ENCODE measurements around the gene OAS1.
"Not testable (repeated sequence)": the region's sequence is repeated elsewhere in the genome, so short reads cannot be mapped to it uniquely, and the experiment has no call there.

Gene OAS1

DNA sequence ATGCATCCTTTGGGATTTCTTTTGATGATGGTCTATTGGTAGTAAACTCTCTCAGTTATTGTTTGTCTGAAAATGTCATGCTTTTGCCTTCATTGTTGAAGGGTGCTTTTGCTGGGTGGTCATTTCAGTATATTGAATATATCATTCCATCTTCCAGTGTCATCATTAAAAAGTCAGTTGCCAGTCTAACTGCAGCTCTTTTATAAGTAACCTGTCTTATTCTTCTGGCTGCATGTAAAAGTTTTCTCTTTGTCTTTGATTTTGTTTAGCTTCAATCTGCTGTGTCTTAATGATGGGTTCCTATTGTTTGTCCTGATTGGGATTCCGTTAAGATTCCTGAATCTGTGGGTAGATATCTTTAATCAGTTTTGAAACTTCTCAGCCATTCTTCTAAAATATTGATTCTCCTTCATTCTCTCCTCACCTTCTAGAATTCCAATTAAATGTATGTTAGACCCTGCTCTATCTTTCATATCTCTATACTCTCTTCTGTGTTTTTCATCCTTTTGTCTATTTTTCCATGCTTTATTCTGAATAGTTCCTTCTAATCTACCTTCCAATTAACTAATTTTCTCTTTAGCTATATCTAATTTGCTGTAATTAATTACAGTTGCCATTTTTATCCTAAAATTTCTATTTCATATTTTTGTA, 6.4 kb downstream of the OAS1 start:
- TF ChIP-seq, protein P1, sequence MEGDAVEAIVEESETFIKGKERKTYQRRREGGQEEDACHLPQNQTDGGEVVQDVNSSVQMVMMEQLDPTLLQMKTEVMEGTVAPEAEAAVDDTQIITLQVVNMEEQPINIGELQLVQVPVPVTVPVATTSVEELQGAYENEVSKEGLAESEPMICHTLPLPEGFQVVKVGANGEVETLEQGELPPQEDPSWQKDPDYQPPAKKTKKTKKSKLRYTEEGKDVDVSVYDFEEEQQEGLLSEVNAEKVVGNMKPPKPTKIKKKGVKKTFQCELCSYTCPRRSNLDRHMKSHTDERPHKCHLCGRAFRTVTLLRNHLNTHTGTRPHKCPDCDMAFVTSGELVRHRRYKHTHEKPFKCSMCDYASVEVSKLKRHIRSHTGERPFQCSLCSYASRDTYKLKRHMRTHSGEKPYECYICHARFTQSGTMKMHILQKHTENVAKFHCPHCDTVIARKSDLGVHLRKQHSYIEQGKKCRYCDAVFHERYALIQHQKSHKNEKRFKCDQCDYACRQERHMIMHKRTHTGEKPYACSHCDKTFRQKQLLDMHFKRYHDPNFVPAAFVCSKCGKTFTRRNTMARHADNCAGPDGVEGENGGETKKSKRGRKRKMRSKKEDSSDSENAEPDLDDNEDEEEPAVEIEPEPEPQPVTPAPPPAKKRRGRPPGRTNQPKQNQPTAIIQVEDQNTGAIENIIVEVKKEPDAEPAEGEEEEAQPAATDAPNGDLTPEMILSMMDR (IDR thresholded peaks at IDR 0.05; ENCODE audit: low read depth, low read length) = no peak
- DNase-seq (ENCODE audit: extremely low read depth, low read depth) = no peak

- DNase-seq (ENCODE audit: extremely low read depth, low read depth) = not testable (repeated sequence)
These were observed 7.1 kb downstream of the OAS1 start for GRCh38 chr12:112913888-112914287.

DNA sequence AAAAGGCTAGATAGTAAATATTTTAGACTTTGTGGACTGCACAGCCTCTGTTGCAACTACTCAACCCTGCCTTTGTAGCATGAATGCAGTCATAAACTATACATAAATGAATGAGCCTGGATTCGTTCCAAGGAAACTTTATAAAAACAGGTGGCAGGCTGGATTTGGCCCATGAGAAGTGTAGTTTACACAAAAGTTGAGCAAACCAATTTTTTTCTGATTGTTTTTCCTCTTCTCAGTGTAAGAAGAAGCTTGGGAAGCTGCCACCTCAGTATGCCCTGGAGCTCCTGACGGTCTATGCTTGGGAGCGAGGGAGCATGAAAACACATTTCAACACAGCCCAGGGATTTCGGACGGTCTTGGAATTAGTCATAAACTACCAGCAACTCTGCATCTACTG, 9.5 kb downstream of the OAS1 start:
- TF ChIP-seq, protein P1 (IDR thresholded peaks at IDR 0.05; ENCODE audit: low read depth, low read length) = no peak
- no peak for DNase-seq (ENCODE audit: extremely low read depth, low read depth)

- no peak for DNase-seq (ENCODE audit: extremely low read depth, low read depth)
- TF ChIP-seq, protein P1 (IDR thresholded peaks at IDR 0.05; ENCODE audit: low read depth, low read length) = no peak
These were observed 12.4 kb downstream of the OAS1 start for GRCh38 chr12:112919121-112919520.

DNA sequence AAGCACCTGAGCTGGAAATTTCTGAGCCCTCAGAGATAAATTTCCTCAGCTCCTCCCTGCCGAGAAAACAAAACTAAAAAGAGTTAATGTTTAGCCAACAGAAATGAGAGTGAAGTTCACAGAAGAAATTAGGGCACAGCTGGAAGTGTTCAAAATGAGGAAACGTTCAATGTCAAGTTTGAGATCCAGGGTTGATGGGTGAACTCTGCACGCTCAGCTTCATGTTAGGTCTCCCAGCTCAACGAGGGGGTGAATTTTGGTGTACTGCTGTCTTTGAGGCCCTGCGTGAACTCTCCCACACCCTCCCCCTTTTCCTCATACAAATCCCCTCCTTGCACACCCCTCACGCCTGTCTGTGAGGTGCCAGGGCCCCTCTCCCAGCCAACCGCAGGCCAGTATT, 18.2 kb downstream of the OAS1 start:
- TF ChIP-seq, protein P1 (IDR thresholded peaks at IDR 0.05; ENCODE audit: low read depth, low read length) = no peak
- DNase-seq (ENCODE audit: extremely low read depth, low read depth) = no peak

- not testable (repeated sequence) for DNase-seq (ENCODE audit: extremely low read depth, low read depth)
These were observed 19.8 kb downstream of the OAS1 start for GRCh38 chr12:112926416-112927033.

DNA sequence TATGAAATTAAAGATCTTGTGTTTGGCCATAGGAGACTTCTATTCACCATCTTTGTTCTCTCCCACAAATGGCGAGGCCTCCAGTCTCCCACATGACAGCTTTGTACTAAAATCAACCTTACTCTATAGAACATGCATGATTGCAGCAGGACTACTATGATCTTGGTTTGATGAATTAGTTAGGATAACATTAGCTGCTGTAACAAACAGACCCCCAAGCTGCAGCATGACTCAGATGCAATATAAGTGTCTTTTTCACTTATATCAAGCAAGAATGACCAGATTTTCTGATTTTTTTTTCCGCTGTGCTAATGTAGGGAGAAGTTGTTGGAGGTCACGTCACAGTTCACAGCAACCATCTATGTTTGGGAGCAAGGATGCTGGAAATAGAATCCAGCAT, 20.7 kb downstream of the OAS1 start:
- TF ChIP-seq, protein P1 (IDR thresholded peaks at IDR 0.05; ENCODE audit: low read depth, low read length) = no peak
- no peak for DNase-seq (ENCODE audit: extremely low read depth, low read depth)

DNA sequence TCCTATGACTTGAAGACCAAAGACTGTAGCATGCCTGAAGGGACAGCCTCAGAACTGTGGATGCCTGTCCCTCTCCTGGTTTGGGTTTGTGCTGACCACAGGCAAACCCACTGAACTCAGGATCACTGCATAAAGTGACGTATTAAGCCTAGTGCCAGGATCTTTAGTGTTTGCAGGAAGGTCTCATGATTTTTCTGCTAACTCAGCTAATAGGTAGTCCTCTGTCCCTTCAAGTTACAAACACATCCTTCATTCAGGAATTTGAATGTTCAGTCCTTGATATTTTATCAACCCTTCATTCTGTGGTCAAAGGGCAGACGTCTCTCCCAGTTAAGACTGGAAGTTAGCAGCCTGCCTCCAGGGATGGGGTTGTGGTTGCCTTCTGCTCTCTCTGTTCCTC, 21.2 kb downstream of the OAS1 start:
- TF ChIP-seq, protein P1 (IDR thresholded peaks at IDR 0.05; ENCODE audit: low read depth, low read length) = no peak
- no peak for DNase-seq (ENCODE audit: extremely low read depth, low read depth)

Measured in AG09319 (cell line).